Type B pancreatic cell (in vitro differentiated cells): ENCODE results near the gene ANKZF1. TPM values are rescaled to one million over a fixed set of nuclear protein-coding genes. Genes with fewer than 3 reads are reported as not detected.
A peak's percentile ranks its signal among the peaks of the same experiment; 100 is the strongest.

ENCODE experiments used
- DNase-seq: peaks from one replicate; pipeline ENCODE4 v3.0.0; 2021; ENCODE audit warnings: mixed read lengths; ENCODE audit not compliant: unreplicated experiment; ENCODE audit errors: extremely low spot score
- H3K27ac Mint-ChIP-seq: 2 replicates; pipeline ENCODE4 v1.8.0; 2021; ENCODE audit warnings: mild to moderate bottlenecking, mixed read lengths
- H3K27me3 Mint-ChIP-seq: 2 replicates; pipeline ENCODE4 v1.8.0; 2021; ENCODE audit warnings: mixed read lengths
- H3K36me3 Mint-ChIP-seq: 2 replicates; pipeline ENCODE4 v1.8.0; 2021; ENCODE audit warnings: mixed read lengths
- H3K4me1 Mint-ChIP-seq: one replicate; pipeline ENCODE4 v1.8.0; 2021; ENCODE audit warnings: mixed read lengths; ENCODE audit not compliant: unreplicated experiment
- H3K4me3 Mint-ChIP-seq: 2 replicates; pipeline ENCODE4 v1.8.0; 2021; ENCODE audit warnings: mild to moderate bottlenecking, mixed read lengths
- H3K9me3 Mint-ChIP-seq: 2 replicates; pipeline ENCODE4 v1.8.0; 2021; ENCODE audit warnings: mixed read lengths
- CTCF ChIP-seq: fragments of 200-600 bp; sonication (generic); conservative IDR thresholded peaks from 2 replicates; pipeline ENCODE4 v1.5.0; 2021; ENCODE audit warnings: antibody characterized with exemption, mild to moderate bottlenecking
- total RNA-seq: library from RNA; stranded (reverse); gene quantifications from 2 replicates; pipeline ENCODE4 v1.2.1, GENCODE V29; 2021; ENCODE audit warnings: low replicate concordance

Gene ANKZF1
- total RNA-seq, 1 donor from 2014 or later, result 58.7 TPM

- Mint-ChIP-seq H3K4me1 (peaks cover 14% of the 10 kb centered on the region), H3K4me3 (peak overlapping the region; percentile 81)
These were observed 19.2 kb downstream of the ANKZF1 start for GRCh38 chr2:219248845-219249202.

GRCh38 chr2:219249203-219249980 lies 19.8 kb downstream of the ANKZF1 start:
- peak overlapping the region; percentile 81 for H3K4me3 Mint-ChIP-seq
- peaks cover 33% of the 10 kb centered on the region for H3K27me3 Mint-ChIP-seq
- no peaks in the 10 kb centered on the region for H3K9me3 Mint-ChIP-seq
- no peak for TF ChIP-seq CTCF
- peak overlapping the region; percentile 98 for H3K27ac Mint-ChIP-seq
- DNase-seq, result no peak
- peaks cover 14% of the 10 kb centered on the region for H3K4me1 Mint-ChIP-seq
- H3K36me3 Mint-ChIP-seq, result no peaks in the 10 kb centered on the region

More at GRCh38 chr2:219248845-219249202, 19.2 kb downstream of the ANKZF1 start:
- H3K27ac Mint-ChIP-seq, result peak overlapping the region; percentile 98
- no peaks in the 10 kb centered on the region for H3K9me3 Mint-ChIP-seq
- peaks cover 30% of the 10 kb centered on the region for H3K27me3 Mint-ChIP-seq
- no peak for TF ChIP-seq CTCF
- no peak for DNase-seq
- H3K36me3 Mint-ChIP-seq, result no peaks in the 10 kb centered on the region

- Mint-ChIP-seq H3K4me1 (peaks cover 14% of the 10 kb centered on the region), H3K27me3 (peaks cover 41% of the 10 kb centered on the region), H3K27ac (peak overlapping the region; percentile 98), H3K36me3 (no peaks in the 10 kb centered on the region), H3K4me3 (peak overlapping the region; percentile 81), H3K9me3 (no peaks in the 10 kb centered on the region)
- no peak for DNase-seq
- no peak for TF ChIP-seq CTCF
These were observed 20.6 kb downstream of the ANKZF1 start for GRCh38 chr2:219250049-219250781.

GRCh38 chr2:219251656-219252055 lies 22.1 kb downstream of the ANKZF1 start:
- Mint-ChIP-seq H3K4me1 (peaks cover 14% of the 10 kb centered on the region), H3K36me3 (no peaks in the 10 kb centered on the region), H3K4me3 (peak overlapping the region; percentile 83), H3K9me3 (no peaks in the 10 kb centered on the region), H3K27ac (peak overlapping the region; percentile 11), H3K27me3 (peaks cover 56% of the 10 kb centered on the region)
- DNase-seq, result no peak
- TF ChIP-seq CTCF, result no peak

GRCh38 chr2:219252084-219252483 lies 22.5 kb downstream of the ANKZF1 start:
- Mint-ChIP-seq H3K9me3 (no peaks in the 10 kb centered on the region), H3K4me1 (peaks cover 14% of the 10 kb centered on the region)

More at GRCh38 chr2:219252084-219252483, 22.5 kb downstream of the ANKZF1 start:
- Mint-ChIP-seq H3K36me3 (no peaks in the 10 kb centered on the region), H3K27me3 (peaks cover 56% of the 10 kb centered on the region), H3K4me3 (peak overlapping the region; percentile 83), H3K27ac (no peak overlapping the region)
- DNase-seq, result no peak
- TF ChIP-seq CTCF, result no peak
